Activated T-helper 2 cell treated with anti-CD3 and anti-CD28 coated beads, Interferon-gamma antibody, Interleukin-2, Interleukin-4, amounts not matched to agents 10 μg/mL and 5 μg/mL and 100 μg/mL, durations not matched to agents 14 hours and 24 hours and 36 hours (primary cell): ENCODE measurements around the gene ZBTB7C. TPM values are rescaled to one million over a fixed set of nuclear protein-coding genes. Genes with fewer than 3 reads are reported as not detected.

ENCODE experiments used
- DNase-seq: peaks from one replicate; pipeline ENCODE4 v3.0.0; 2021; ENCODE audit warnings: low spot score
- H3K27ac Mint-ChIP-seq: one replicate; pipeline ENCODE4 v1.8.0; 2021; ENCODE audit warnings: mixed read lengths
- H3K27me3 Mint-ChIP-seq: one replicate; pipeline ENCODE4 v1.8.0; 2021; ENCODE audit warnings: low read depth, mixed read lengths
- H3K36me3 Mint-ChIP-seq: one replicate; pipeline ENCODE4 v1.8.0; 2021; ENCODE audit warnings: low read depth, mixed read lengths
- H3K4me1 Mint-ChIP-seq: one replicate; pipeline ENCODE4 v1.8.0; 2021; ENCODE audit warnings: low read depth, mixed read lengths
- H3K4me3 Mint-ChIP-seq: one replicate; pipeline ENCODE4 v1.8.0; 2021; ENCODE audit warnings: low read depth, mild to moderate bottlenecking, moderate library complexity, mixed read lengths
- H3K9me3 Mint-ChIP-seq: one replicate; pipeline ENCODE4 v1.8.0; 2021; ENCODE audit warnings: mixed read lengths
- intact Hi-C: fragments of 100-400 bp; cut with micrococcal nuclease; formaldehyde crosslinking; loops from one replicate; pipeline ENCODE4 v1.15.1; 2023
- total RNA-seq: library from RNA; stranded (reverse); gene quantifications from 2 replicates; pipeline ENCODE4 v1.2.3, GENCODE V29; 2022

ZBTB7C gene
- total RNA-seq, 1 donor from 2014 or later: 0.21 TPM

- Mint-ChIP-seq H3K27ac (no peak overlapping the region), H3K36me3 (no peaks in the 10 kb centered on the region), H3K9me3 (no peaks in the 10 kb centered on the region), H3K4me3 (no peak overlapping the region), H3K27me3 (peaks cover 15% of the 10 kb centered on the region), H3K4me1 (no peaks in the 10 kb centered on the region)
- no peak for DNase-seq
- intact Hi-C loops: no loop called here
These were observed 317.2 kb downstream of the ZBTB7C start for GRCh38 chr18:48091869-48092497.

GRCh38 chr18:48090702-48091101, 318.5 kb downstream of the ZBTB7C start:
- intact Hi-C loops: no loop called here
- H3K4me3 Mint-ChIP-seq: no peak overlapping the region

GRCh38 chr18:48090021-48090420, 319.2 kb downstream of the ZBTB7C start:
- Mint-ChIP-seq H3K4me1 (no peaks in the 10 kb centered on the region), H3K27ac (no peak overlapping the region), H3K9me3 (no peaks in the 10 kb centered on the region), H3K4me3 (no peak overlapping the region), H3K27me3 (peaks cover 14% of the 10 kb centered on the region), H3K36me3 (no peaks in the 10 kb centered on the region)
- intact Hi-C loops: no loop called here
- DNase-seq: no peak

More at GRCh38 chr18:48090702-48091101, 318.5 kb downstream of the ZBTB7C start:
- no peak for DNase-seq
- Mint-ChIP-seq H3K36me3 (no peaks in the 10 kb centered on the region), H3K27ac (no peak overlapping the region), H3K9me3 (no peaks in the 10 kb centered on the region), H3K4me1 (no peaks in the 10 kb centered on the region), H3K27me3 (peaks cover 14% of the 10 kb centered on the region)

GRCh38 chr18:48085781-48086487, 323.2 kb downstream of the ZBTB7C start:
- intact Hi-C loops: no loop called here

GRCh38 chr18:48084858-48085257, 324.3 kb downstream of the ZBTB7C start:
- no peaks in the 10 kb centered on the region for H3K36me3 Mint-ChIP-seq
- peaks cover 4% of the 10 kb centered on the region for H3K27me3 Mint-ChIP-seq
- H3K4me1 Mint-ChIP-seq: no peaks in the 10 kb centered on the region

More at GRCh38 chr18:48085781-48086487, 323.2 kb downstream of the ZBTB7C start:
- no peak for DNase-seq
- no peaks in the 10 kb centered on the region for H3K9me3 Mint-ChIP-seq
- H3K27ac Mint-ChIP-seq: no peak overlapping the region
- H3K27me3 Mint-ChIP-seq: peaks cover 2% of the 10 kb centered on the region
- no peaks in the 10 kb centered on the region for H3K4me1 Mint-ChIP-seq
- no peaks in the 10 kb centered on the region for H3K36me3 Mint-ChIP-seq
- H3K4me3 Mint-ChIP-seq: no peak overlapping the region

GRCh38 chr18:48084041-48084757, 325.0 kb downstream of the ZBTB7C start:
- no peak for DNase-seq
- no peaks in the 10 kb centered on the region for H3K36me3 Mint-ChIP-seq
- H3K27me3 Mint-ChIP-seq: peaks cover 4% of the 10 kb centered on the region
- H3K4me1 Mint-ChIP-seq: no peaks in the 10 kb centered on the region
- no peak overlapping the region for H3K27ac Mint-ChIP-seq
- H3K4me3 Mint-ChIP-seq: no peak overlapping the region
- H3K9me3 Mint-ChIP-seq: no peaks in the 10 kb centered on the region
- intact Hi-C loops: no loop called here

More at GRCh38 chr18:48084858-48085257, 324.3 kb downstream of the ZBTB7C start:
- Mint-ChIP-seq H3K27ac (no peak overlapping the region), H3K4me3 (no peak overlapping the region), H3K9me3 (no peaks in the 10 kb centered on the region)
- no peak for DNase-seq
- intact Hi-C loops: no loop called here

GRCh38 chr18:48080546-48080945, 328.6 kb downstream of the ZBTB7C start:
- H3K4me3 Mint-ChIP-seq: no peak overlapping the region
- intact Hi-C loops: no loop called here
- no peak for DNase-seq
- no peaks in the 10 kb centered on the region for H3K4me1 Mint-ChIP-seq
- no peaks in the 10 kb centered on the region for H3K9me3 Mint-ChIP-seq
- H3K27ac Mint-ChIP-seq: no peak overlapping the region
- no peaks in the 10 kb centered on the region for H3K36me3 Mint-ChIP-seq
- H3K27me3 Mint-ChIP-seq: peaks cover 2% of the 10 kb centered on the region

GRCh38 chr18:48079885-48080284, 329.3 kb downstream of the ZBTB7C start:
- Mint-ChIP-seq H3K27ac (no peak overlapping the region), H3K4me1 (no peaks in the 10 kb centered on the region), H3K4me3 (no peak overlapping the region), H3K36me3 (no peaks in the 10 kb centered on the region), H3K9me3 (no peaks in the 10 kb centered on the region), H3K27me3 (peaks cover 4% of the 10 kb centered on the region)
- intact Hi-C loops: no loop called here
- no peak for DNase-seq

GRCh38 chr18:48078448-48078847, 330.7 kb downstream of the ZBTB7C start:
- Mint-ChIP-seq H3K36me3 (no peaks in the 10 kb centered on the region), H3K27me3 (peaks cover 4% of the 10 kb centered on the region), H3K9me3 (no peaks in the 10 kb centered on the region), H3K4me1 (no peaks in the 10 kb centered on the region), H3K4me3 (no peak overlapping the region), H3K27ac (no peak overlapping the region)
- no peak for DNase-seq
- intact Hi-C loops: no loop called here

GRCh38 chr18:48077291-48077690, 331.9 kb downstream of the ZBTB7C start:
- intact Hi-C loops: no loop called here
- Mint-ChIP-seq H3K9me3 (no peaks in the 10 kb centered on the region), H3K27me3 (peaks cover 7% of the 10 kb centered on the region), H3K4me1 (no peaks in the 10 kb centered on the region), H3K27ac (no peak overlapping the region), H3K36me3 (no peaks in the 10 kb centered on the region), H3K4me3 (no peak overlapping the region)
- DNase-seq: no peak

- no peak for DNase-seq
- Mint-ChIP-seq H3K4me3 (no peak overlapping the region), H3K4me1 (no peaks in the 10 kb centered on the region), H3K36me3 (no peaks in the 10 kb centered on the region), H3K9me3 (no peaks in the 10 kb centered on the region), H3K27me3 (peaks cover 8% of the 10 kb centered on the region), H3K27ac (no peak overlapping the region)
- intact Hi-C loops: no loop called here
These were observed 332.7 kb downstream of the ZBTB7C start for GRCh38 chr18:48076461-48076860.

GRCh38 chr18:48075707-48076093, 333.5 kb downstream of the ZBTB7C start:
- Mint-ChIP-seq H3K27me3 (peaks cover 5% of the 10 kb centered on the region), H3K4me1 (no peaks in the 10 kb centered on the region), H3K9me3 (no peaks in the 10 kb centered on the region), H3K27ac (no peak overlapping the region), H3K36me3 (no peaks in the 10 kb centered on the region), H3K4me3 (no peak overlapping the region)
- DNase-seq: no peak
- intact Hi-C loops: no loop called here
